GM12873 (cell line): ENCODE results near the gene KCNJ6.

ENCODE experiments used
- CTCF ChIP-seq: IDR thresholded peaks from 2 replicates; pipeline ENCODE4 v1.5.1; 2012; ENCODE audit warnings: low read depth, mild to moderate bottlenecking, moderate library complexity, low read length, control low read depth; ENCODE audit not compliant: insufficient read depth; ENCODE audit errors: missing control alignments

KCNJ6 gene

GRCh38 chr21:37842163-37842919 lies 73.9 kb downstream of the KCNJ6 start:
- TF ChIP-seq CTCF, result no peak

- no peak for TF ChIP-seq CTCF
These were observed 78.9 kb downstream of the KCNJ6 start for GRCh38 chr21:37837381-37837780.

GRCh38 chr21:37835481-37835880 lies 80.8 kb downstream of the KCNJ6 start:
- TF ChIP-seq CTCF, result no peak

GRCh38 chr21:37833301-37833700 lies 83.0 kb downstream of the KCNJ6 start:
- TF ChIP-seq CTCF, result no peak

- TF ChIP-seq CTCF, result no peak
These were observed 86.8 kb downstream of the KCNJ6 start for GRCh38 chr21:37829447-37829846.

GRCh38 chr21:37828991-37829390 lies 87.3 kb downstream of the KCNJ6 start:
- TF ChIP-seq CTCF, result no peak

- TF ChIP-seq CTCF, result no peak
These were observed 87.7 kb downstream of the KCNJ6 start for GRCh38 chr21:37828556-37828955.
